ENCODE results near the gene RGS9BP. TPM values are rescaled to one million over a fixed set of nuclear protein-coding genes. Genes with fewer than 3 reads are reported as not detected.

The RGS9BP gene
- total and polyA plus RNA-seq, 2 of the 13 experiments (the other 11 are each of a cell fraction or from before 2014, with no cell fraction given): 0.01 TPM; not detected in 1

DNA sequence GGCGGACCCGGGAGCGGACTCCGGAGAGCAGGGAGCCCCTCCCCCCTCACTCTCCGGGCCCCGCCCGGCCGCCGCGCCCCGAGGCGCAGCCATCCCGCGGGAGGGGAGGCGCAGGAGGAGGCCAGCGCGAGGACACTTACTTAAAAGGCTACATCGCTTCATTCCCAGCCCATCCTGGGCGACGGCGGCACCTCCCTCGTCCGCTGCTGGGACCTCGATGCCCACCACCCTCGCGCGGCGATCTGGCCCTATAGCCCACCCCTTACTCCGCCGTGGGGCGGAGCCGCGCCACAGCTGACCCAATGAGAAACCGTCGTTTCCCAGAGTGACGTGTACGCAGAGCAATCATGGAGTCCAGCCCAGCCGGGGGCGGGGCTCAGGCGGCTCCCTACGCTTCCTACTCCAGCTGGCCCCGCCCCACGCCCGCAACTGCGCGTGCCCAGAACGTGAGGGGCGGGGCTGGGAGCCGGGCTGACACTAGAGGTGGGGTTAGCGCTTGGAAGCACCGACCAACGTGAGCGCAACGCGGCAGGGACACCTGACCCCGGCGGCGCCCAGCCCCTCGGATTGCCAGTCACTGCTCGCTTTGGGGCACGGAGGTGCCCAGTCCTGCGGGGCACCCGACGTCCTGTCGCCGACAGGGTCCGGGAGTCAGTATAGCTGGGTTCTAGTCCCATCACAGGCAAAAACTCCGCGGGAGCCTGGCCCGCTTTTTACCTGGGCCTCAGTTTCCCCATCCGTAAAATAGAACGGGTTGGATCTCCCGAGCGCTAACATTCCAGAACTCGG is 523 bp upstream of the RGS9BP start, which contains the start of gene ANKRD27 (continued):
- TF ChIP-seq ZBTB2 (CRISPR knock-in tag; IDR thresholded peaks at IDR 0.05; ENCODE audit: low read depth) (no peak), ZMAT5 (CRISPR knock-in tag; IDR thresholded peaks at IDR 0.05; ENCODE audit: borderline replicate concordance, low read depth) (no peak), PHF20 (CRISPR knock-in tag; IDR thresholded peaks at IDR 0.05) (no peak), ZNF724P (CRISPR knock-in tag; IDR thresholded peaks at IDR 0.05; ENCODE audit: borderline replicate concordance) (peak; percentile 21; the same call in 1 of the 2 replicates), ZNF12 (CRISPR knock-in tag; IDR thresholded peaks at IDR 0.05) (no peak), TRIM24 (CRISPR knock-in tag; IDR thresholded peaks at IDR 0.05) (no peak), NKX3-1 (CRISPR knock-in tag; IDR thresholded peaks at IDR 0.05) (no peak), ZKSCAN8 (CRISPR knock-in tag; IDR thresholded peaks at IDR 0.05; ENCODE audit: borderline replicate concordance) (no peak), JUN (CRISPR knock-in tag; IDR thresholded peaks at IDR 0.05) (no peak), STAT5B (CRISPR knock-in tag; IDR thresholded peaks at IDR 0.05) (no peak), TAF15 (IDR thresholded peaks at IDR 0.05; ENCODE audit: low read depth, low read length, poor library complexity, severe bottlenecking) (no peak), MED13 (CRISPR knock-in tag; IDR thresholded peaks at IDR 0.05) (no peak), KAT8 (CRISPR knock-in tag; IDR thresholded peaks at IDR 0.05) (peak; percentile 52; the same call in 1 of the 2 replicates), SNAPC2 (CRISPR knock-in tag; IDR thresholded peaks at IDR 0.05) (no peak), HNRNPK (IDR thresholded peaks at IDR 0.05; ENCODE audit: low read depth, low read length, poor library complexity, severe bottlenecking) (no peak), HOXA7 (CRISPR knock-in tag; IDR thresholded peaks at IDR 0.05) (no peak), ZNF30 (CRISPR knock-in tag; IDR thresholded peaks at IDR 0.05) (peak; percentile 52; the same call in 1 of the 2 replicates), RARA (CRISPR knock-in tag; IDR thresholded peaks at IDR 0.05) (no peak), ZNF329 (CRISPR knock-in tag; IDR thresholded peaks at IDR 0.05; ENCODE audit: low read depth) (no peak)
- TF ChIP-seq, protein P1, sequence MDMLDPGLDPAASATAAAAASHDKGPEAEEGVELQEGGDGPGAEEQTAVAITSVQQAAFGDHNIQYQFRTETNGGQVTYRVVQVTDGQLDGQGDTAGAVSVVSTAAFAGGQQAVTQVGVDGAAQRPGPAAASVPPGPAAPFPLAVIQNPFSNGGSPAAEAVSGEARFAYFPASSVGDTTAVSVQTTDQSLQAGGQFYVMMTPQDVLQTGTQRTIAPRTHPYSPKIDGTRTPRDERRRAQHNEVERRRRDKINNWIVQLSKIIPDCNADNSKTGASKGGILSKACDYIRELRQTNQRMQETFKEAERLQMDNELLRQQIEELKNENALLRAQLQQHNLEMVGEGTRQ (IDR thresholded peaks at IDR 0.05; ENCODE audit: low read depth, low read length): no peak
- TF ChIP-seq, protein P1 (CRISPR knock-in tag; IDR thresholded peaks at IDR 0.05; ENCODE audit: borderline replicate concordance): 0 out of 2 replicates have a peak, but pooled peaks have one; percentile 83
- TF ChIP-seq, protein P2, sequence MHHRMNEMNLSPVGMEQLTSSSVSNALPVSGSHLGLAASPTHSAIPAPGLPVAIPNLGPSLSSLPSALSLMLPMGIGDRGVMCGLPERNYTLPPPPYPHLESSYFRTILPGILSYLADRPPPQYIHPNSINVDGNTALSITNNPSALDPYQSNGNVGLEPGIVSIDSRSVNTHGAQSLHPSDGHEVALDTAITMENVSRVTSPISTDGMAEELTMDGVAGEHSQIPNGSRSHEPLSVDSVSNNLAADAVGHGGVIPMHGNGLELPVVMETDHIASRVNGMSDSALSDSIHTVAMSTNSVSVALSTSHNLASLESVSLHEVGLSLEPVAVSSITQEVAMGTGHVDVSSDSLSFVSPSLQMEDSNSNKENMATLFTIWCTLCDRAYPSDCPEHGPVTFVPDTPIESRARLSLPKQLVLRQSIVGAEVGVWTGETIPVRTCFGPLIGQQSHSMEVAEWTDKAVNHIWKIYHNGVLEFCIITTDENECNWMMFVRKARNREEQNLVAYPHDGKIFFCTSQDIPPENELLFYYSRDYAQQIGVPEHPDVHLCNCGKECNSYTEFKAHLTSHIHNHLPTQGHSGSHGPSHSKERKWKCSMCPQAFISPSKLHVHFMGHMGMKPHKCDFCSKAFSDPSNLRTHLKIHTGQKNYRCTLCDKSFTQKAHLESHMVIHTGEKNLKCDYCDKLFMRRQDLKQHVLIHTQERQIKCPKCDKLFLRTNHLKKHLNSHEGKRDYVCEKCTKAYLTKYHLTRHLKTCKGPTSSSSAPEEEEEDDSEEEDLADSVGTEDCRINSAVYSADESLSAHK (CRISPR knock-in tag; IDR thresholded peaks at IDR 0.05; ENCODE audit: borderline replicate concordance): no peak
- TF ChIP-seq, protein P3, sequence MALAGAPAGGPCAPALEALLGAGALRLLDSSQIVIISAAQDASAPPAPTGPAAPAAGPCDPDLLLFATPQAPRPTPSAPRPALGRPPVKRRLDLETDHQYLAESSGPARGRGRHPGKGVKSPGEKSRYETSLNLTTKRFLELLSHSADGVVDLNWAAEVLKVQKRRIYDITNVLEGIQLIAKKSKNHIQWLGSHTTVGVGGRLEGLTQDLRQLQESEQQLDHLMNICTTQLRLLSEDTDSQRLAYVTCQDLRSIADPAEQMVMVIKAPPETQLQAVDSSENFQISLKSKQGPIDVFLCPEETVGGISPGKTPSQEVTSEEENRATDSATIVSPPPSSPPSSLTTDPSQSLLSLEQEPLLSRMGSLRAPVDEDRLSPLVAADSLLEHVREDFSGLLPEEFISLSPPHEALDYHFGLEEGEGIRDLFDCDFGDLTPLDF (CRISPR knock-in tag; IDR thresholded peaks at IDR 0.05): no peak

Measured in HepG2 (cell line).